Measurements from ENCODE around the gene CACNA1I.

CACNA1I gene

DNA sequence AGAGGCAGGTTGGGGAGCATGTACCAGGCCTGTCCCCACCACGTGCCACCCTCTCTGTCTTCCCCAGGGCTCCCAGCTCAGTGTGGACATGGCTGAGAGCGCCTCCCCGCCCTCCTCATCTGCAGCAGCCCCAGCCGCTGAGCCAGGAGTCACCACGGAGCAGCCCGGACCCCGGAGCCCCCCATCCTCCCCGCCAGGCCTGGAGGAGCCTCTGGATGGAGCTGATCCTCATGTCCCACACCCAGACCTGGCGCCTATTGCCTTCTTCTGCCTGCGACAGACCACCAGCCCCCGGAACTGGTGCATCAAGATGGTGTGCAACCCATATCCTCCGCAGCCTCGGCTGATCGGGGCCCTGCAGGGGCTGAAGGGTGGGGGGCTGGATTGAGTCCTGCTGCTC lies at the start of gene CACNA1I:
Gene CACNA1I (plus strand): TSS at position 89 of the 400 bp plus-strand sequence. CDS start 0 bp downstream, at position 89.
- no peak within 1 kb of the TSS for H3K27ac ChIP-seq
- TF ChIP-seq ZFX (IDR thresholded peaks at IDR 0.05; ENCODE audit: borderline replicate concordance) = no peak
- TF ChIP-seq, protein P1, sequence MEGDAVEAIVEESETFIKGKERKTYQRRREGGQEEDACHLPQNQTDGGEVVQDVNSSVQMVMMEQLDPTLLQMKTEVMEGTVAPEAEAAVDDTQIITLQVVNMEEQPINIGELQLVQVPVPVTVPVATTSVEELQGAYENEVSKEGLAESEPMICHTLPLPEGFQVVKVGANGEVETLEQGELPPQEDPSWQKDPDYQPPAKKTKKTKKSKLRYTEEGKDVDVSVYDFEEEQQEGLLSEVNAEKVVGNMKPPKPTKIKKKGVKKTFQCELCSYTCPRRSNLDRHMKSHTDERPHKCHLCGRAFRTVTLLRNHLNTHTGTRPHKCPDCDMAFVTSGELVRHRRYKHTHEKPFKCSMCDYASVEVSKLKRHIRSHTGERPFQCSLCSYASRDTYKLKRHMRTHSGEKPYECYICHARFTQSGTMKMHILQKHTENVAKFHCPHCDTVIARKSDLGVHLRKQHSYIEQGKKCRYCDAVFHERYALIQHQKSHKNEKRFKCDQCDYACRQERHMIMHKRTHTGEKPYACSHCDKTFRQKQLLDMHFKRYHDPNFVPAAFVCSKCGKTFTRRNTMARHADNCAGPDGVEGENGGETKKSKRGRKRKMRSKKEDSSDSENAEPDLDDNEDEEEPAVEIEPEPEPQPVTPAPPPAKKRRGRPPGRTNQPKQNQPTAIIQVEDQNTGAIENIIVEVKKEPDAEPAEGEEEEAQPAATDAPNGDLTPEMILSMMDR (IDR thresholded peaks at IDR 0.05) = no peak

DNA sequence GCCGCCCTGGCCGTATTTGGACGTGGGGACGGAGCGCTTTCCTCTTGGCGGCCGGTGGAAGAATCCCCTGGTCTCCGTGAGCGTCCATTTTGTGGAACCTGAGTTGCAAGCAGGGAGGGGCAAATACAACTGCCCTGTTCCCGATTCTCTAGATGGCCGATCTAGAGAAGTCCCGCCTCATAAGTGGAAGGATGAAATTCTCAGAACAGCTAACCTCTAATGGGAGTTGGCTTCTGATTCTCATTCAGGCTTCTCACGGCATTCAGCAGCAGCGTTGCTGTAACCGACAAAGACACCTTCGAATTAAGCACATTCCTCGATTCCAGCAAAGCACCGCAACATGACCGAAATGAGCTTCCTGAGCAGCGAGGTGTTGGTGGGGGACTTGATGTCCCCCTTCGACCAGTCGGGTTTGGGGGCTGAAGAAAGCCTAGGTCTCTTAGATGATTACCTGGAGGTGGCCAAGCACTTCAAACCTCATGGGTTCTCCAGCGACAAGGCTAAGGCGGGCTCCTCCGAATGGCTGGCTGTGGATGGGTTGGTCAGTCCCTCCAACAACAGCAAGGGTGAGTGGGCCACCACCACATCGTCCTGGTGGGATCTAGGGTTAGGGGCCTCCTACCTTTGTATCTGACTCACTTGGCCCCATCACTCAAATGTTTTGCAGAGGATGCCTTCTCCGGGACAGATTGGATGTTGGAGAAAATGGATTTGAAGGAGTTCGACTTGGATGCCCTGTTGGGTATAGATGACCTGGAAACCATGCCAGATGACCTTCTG lies 49.3 kb upstream of the CACNA1I start:
- H3K27ac ChIP-seq = peak overlapping the region; percentile 99

DNA sequence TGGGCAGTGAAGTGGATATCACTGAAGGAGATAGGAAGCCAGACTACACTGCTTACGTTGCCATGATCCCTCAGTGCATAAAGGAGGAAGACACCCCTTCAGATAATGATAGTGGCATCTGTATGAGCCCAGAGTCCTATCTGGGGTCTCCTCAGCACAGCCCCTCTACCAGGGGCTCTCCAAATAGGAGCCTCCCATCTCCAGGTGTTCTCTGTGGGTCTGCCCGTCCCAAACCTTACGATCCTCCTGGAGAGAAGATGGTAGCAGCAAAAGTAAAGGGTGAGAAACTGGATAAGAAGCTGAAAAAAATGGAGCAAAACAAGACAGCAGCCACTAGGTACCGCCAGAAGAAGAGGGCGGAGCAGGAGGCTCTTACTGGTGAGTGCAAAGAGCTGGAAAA lies 48.5 kb upstream of the CACNA1I start:
- peak overlapping the region; percentile 99 for H3K27ac ChIP-seq

DNA sequence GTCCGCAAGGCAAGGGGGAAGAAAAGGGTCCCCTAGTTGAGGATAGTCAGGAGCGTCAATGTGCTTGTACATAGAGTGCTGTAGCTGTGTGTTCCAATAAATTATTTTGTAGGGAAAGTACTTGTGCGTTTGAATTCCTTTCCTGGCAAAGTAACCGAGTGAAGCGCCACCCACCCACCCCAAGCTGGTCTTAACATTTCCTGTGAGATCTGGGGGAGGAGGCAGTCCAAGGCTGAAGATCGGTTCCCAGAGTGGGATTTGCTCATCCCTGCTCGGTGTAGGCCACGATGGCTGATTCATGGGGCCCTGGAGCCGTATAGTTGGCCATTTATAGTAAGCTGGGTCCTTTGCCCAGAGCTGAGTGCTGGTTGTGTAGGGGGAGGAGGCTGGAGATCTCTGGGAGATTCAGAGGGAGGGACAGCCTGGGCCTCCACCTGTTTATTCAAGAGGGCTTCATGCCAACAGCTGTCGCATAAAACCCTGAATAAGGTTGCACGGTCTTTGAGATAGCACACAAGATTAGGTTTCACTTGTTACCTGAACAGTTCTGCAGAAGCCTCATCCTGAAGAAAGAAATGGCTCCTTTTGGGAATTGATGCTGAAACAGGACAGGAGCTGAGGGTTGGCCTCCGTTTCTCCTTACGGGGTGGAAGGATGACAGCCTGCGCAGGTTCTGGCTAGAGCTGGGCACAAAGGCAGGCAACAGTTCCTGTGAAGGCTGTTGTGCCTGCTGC lies 47.8 kb upstream of the CACNA1I start:
- no peak for TF ChIP-seq ZFX (IDR thresholded peaks at IDR 0.05; ENCODE audit: borderline replicate concordance)
- TF ChIP-seq, protein P1 (IDR thresholded peaks at IDR 0.05) = no peak
- peak overlapping the region; percentile 99 for H3K27ac ChIP-seq

DNA sequence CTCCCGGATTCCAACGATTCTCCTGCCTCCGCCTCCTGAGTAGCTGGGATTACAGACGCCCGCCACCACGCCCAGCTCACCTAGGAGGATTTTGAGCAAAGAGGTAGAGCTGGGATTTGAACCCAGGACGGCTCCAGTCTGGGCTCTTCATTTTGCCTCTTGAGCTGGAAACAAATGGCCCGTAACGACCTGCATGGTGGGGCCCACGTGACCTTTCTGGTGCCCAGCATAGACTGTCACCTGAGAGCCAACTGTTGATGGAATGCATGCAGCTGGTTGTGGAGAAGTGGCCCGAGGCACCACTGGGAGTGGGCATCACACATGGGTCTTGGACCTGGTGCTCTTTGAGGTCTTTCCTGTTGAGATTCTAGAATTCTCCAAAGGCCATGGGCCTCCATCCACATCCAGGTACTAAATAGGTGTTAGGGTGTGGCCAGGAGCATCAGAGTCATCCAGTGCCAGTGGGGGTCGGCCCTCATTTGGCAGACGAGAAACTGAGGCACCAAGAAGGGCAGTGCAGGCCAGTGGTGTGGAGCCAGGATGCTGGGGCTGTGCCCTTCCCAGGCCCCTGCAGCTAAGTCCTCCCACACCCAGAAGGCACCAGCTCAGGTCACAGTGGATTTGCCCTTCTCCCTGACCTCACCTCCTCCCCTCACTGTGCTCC lies 46.3 kb upstream of the CACNA1I start:
- TF ChIP-seq, protein P1 (IDR thresholded peaks at IDR 0.05) = no peak
- TF ChIP-seq ZFX (IDR thresholded peaks at IDR 0.05; ENCODE audit: borderline replicate concordance) = no peak
- peak overlapping the region; percentile 99 for H3K27ac ChIP-seq

DNA sequence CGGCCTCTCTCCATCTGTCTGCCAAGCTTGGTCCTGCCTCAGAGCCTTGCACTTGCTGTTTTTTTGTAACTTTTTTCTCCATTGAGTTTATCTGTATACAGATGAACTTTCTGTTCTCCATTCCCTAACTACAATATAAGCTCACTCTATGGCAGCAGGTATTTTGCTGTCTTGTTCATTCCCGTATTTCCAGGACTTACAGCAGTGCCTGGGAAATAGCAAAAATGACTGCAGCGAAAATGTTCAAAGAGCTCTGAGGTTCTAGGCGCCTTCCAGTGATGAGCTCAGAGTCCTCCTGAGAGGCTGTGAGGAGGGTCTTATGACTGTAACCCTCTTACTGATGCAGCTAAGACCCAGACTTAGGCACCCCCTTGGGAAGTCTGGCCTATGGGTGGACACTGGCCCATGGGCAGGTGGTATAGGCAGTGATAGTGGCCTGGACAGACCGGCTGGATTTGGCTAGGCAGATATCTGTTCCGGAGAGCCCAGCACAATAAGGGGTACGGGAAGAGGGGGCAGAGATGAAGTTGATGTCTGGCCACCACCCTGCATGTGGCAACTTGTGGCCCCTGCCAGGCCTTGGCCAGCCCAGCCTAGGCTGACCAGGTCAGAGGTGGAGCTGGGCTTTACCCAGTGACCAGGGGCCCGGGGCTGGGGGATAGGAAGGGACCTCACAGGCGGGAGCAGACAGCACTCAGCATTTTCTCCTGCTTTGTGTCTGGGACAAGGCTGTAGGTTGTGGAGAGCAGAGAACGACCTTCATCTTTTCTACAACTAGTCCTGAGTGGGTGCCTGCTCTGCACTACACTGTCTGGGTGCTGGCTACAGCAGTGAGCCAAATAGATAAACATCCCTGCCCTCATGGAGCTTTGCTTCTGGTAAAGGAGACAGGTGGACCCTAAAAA lies 45.5 kb upstream of the CACNA1I start:
- H3K27ac ChIP-seq = peak overlapping the region; percentile 99
- TF ChIP-seq ZFX (IDR thresholded peaks at IDR 0.05; ENCODE audit: borderline replicate concordance) = no peak
- TF ChIP-seq, protein P1 (IDR thresholded peaks at IDR 0.05) = no peak

DNA sequence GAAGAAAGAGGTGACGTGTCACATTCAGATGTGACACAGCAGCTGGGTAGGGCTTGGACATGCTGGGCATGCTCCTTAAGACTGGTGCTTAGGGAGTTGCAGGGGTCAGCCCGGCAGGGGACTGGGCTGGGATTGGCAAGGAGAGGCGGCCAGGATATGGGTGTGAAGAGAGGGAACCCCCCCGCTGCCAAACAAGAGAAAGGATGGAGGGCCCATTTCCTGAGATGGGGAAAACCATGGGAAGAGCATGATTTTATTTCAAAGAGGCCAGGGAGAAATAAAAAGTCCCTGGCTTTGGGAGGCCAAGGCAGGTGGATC lies 44.9 kb upstream of the CACNA1I start:
- H3K27ac ChIP-seq = peak overlapping the region; percentile 99

More for the DNA sequence above, 44.9 kb upstream of the CACNA1I start:
- no peak for TF ChIP-seq ZFX (IDR thresholded peaks at IDR 0.05; ENCODE audit: borderline replicate concordance)
- TF ChIP-seq, protein P1 (IDR thresholded peaks at IDR 0.05) = no peak

All from 22Rv1 (cell line).